HUES6 (cell line): Measurements from ENCODE around the gene BAG3.

ENCODE experiments used
- H3K27ac ChIP-seq: 2 replicates; pipeline ENCODE4 v1.7.0; 2013; ENCODE audit warnings: low read depth, mild to moderate bottlenecking, low read length, inconsistent platforms
- H3K27me3 ChIP-seq: 2 replicates; pipeline ENCODE4 v1.6.1; 2013; ENCODE audit warnings: low read length; ENCODE audit not compliant: control insufficient read depth, insufficient read depth
- H3K36me3 ChIP-seq: 2 replicates; pipeline ENCODE4 v1.6.1; 2013; ENCODE audit warnings: low read length; ENCODE audit not compliant: control insufficient read depth, insufficient read depth
- H3K4me1 ChIP-seq: 2 replicates; pipeline ENCODE4 v1.6.1; 2013; ENCODE audit warnings: low read length; ENCODE audit not compliant: control insufficient read depth, insufficient read depth
- H3K4me3 ChIP-seq: 2 replicates; pipeline ENCODE4 v1.5.1; 2013; ENCODE audit warnings: low read depth, low read length
- H3K9ac ChIP-seq: one replicate; pipeline ENCODE4 v1.6.1; 2013; ENCODE audit warnings: mild to moderate bottlenecking, low read length
- H3K9me3 ChIP-seq: 2 replicates; pipeline ENCODE4 v1.6.1; 2013; ENCODE audit warnings: low read depth, low read length; ENCODE audit not compliant: control insufficient read depth, insufficient read depth

BAG3 gene

DNA sequence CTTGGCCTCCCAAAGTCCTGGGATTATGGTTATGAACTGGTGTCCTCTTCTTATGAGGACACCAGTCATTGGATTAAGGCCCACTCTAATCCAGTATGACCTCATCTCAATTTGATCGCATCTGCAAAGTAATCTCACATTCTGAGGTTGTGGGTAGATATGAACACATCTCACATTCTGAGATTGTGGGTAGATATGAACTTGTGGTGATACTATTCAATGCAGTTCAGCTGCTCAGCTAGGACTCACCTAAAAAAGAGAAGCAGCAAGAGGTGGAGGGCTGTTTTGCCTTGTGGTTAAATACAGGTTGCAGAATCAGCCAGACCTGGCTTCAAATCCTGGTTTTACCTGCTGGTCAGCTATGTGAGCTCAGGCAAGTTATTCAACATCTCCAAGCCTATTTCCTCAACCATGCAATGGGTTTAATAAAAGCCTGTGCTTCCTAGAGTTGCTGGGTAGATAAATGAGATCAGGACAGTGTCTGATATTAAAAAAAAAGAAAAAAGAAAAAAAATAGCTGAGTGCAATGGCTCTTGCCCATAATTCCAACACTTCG, 8.5 kb upstream of the BAG3 start:
- H3K27ac ChIP-seq, result no peak overlapping the region
- H3K36me3 ChIP-seq, result no peaks in the 10 kb centered on the region
- no peaks in the 10 kb centered on the region for H3K27me3 ChIP-seq
- H3K9me3 ChIP-seq, result peaks cover 9% of the 10 kb centered on the region
- H3K4me3 ChIP-seq, result no peak overlapping the region
- no peaks in the 10 kb centered on the region for H3K4me1 ChIP-seq
- no peak overlapping the region for H3K9ac ChIP-seq

DNA sequence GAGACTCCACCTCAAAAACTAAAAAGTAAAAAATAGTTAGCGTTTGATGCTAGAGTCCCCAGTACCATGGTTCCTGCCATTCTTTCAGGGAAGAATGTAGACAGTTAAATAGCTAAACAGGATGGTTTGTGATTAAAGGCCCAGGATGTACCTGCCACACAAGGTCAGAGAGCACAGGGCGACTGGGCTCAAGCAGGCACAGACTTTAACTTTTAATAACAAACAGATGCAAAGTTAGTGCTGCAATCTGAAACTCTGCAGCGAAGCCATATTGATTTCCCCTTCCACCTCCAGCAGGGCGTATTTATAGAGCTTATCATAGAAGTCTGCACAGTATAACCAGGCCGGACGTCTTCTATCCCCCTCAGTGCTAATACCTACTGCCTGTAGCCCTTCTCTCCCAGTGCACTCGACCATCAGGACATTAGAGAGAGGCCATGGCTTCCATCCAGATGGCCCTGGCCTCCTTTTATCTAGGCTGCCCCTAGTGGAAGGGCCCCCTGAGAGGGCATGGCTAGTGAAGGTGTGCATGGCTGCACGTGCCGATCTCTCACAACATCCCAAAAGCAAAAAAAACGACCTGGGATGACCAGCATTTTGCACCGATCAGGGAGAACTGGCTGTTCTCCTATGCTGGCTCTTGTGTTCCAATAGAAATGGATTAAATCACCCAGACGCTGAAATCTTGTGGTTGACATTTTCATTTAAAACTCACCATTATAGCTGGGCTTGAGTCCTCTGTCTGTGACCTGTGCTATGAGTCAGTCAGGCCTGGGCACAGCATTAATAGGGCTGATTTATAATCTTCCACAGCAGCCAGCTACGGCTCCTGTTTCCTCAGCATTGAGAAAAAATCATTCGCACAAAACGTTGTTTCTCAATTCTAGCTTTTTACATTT, 7.6 kb upstream of the BAG3 start:
- H3K4me1 ChIP-seq, result no peaks in the 10 kb centered on the region
- no peaks in the 10 kb centered on the region for H3K36me3 ChIP-seq
- H3K27me3 ChIP-seq, result no peaks in the 10 kb centered on the region
- H3K27ac ChIP-seq, result no peak overlapping the region
- peaks cover 9% of the 10 kb centered on the region for H3K9me3 ChIP-seq
- no peak overlapping the region for H3K9ac ChIP-seq
- no peak overlapping the region for H3K4me3 ChIP-seq

DNA sequence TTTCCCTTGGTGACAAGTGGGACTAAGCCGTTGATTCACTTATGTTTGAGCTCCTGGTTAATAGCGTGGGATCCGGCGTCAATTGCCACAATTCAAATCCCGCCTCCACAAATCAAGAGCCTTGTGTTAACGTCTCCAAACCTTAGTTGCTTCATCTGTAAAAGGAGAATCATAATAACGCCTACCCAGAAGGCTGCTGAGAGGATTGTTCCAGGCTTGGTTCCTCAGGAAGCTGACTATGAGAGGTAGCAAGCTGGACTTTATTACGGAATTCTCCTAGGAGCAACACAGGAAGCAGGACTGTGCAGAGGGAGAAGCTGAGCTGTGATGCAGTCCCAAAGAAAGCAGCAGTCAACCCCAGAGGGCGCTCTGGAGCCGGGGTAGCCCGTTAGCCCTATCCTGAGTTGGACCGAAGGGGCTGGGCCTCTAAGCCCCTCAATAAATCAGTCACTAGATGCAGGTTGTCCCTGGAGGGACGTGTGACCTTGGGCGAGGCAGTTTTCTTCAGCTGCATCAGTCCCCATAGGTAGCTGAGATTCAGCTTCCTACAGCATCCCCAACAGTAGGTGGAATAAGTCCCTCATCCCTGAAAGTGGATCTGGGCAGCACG, 6.9 kb upstream of the BAG3 start:
- Histone ChIP-seq H3K9ac (no peak overlapping the region), H3K36me3 (no peaks in the 10 kb centered on the region), H3K9me3 (peaks cover 9% of the 10 kb centered on the region), H3K27ac (no peak overlapping the region), H3K27me3 (no peaks in the 10 kb centered on the region), H3K4me3 (no peak overlapping the region), H3K4me1 (no peaks in the 10 kb centered on the region)

- Histone ChIP-seq H3K27ac (no peak overlapping the region), H3K9ac (no peak overlapping the region), H3K9me3 (peaks cover 9% of the 10 kb centered on the region), H3K36me3 (no peaks in the 10 kb centered on the region), H3K4me3 (no peak overlapping the region), H3K4me1 (no peaks in the 10 kb centered on the region), H3K27me3 (no peaks in the 10 kb centered on the region)
Observed at GRCh38 chr10:119644994-119645393, 6.2 kb upstream of the BAG3 start.

DNA sequence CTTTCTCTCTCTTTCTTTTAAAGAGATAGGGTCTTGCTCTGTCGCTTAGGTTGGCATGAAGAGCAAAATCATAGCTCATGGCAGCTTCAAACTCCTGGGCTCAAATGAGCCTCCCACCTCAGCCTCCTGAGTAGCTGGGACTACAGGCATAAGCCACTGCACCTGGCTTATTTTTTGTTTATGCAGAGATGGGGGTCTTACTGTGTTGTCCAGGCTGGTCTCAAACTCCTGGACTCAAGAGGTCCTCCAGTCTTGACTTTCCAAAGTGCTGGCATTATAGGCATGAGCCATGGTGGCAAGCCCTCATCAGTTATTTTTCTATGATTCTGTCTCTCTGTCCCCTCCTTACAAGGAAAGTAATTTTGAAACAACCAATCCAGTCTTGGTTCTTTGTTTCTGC, 1.1 kb upstream of the BAG3 start:
- H3K9me3 ChIP-seq, result peaks cover 2% of the 10 kb centered on the region; the same call in 1 of the 2 replicates
- H3K27me3 ChIP-seq, result no peaks in the 10 kb centered on the region
- H3K4me1 ChIP-seq, result peaks cover 30% of the 10 kb centered on the region
- no peak overlapping the region for H3K9ac ChIP-seq
- no peak overlapping the region; the same call in 1 of the 2 replicates for H3K27ac ChIP-seq
- H3K4me3 ChIP-seq, result no peak overlapping the region
- H3K36me3 ChIP-seq, result no peaks in the 10 kb centered on the region

GRCh38 chr10:119651514-119652360, 557 bp downstream of the BAG3 start:
- Histone ChIP-seq H3K4me3 (peak overlapping the region; percentile 93), H3K9me3 (no peaks in the 10 kb centered on the region), H3K36me3 (peaks cover 5% of the 10 kb centered on the region; the same call in 1 of the 2 replicates), H3K4me1 (peaks cover 40% of the 10 kb centered on the region), H3K27me3 (no peaks in the 10 kb centered on the region), H3K9ac (peak overlapping the region; percentile 92), H3K27ac (peak overlapping the region; percentile 78; the same call in 1 of the 2 replicates)

DNA sequence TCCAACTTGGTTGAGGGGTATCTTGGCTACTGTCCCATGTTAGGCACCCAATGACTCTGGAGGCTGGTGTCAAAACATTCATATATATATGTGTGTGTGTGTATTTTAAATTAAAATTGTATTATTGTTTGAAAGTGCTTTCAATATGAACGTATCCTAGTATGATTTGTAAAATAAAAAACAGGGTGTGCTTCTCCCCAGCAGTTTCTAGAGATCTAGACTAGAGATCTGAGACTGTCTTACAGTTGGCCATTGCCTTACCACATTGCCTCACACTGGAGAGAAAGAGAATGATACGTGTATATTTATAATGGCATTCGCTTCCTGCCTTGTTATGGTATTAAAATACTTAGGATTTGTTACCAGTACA, 1.2 kb downstream of the BAG3 start:
- peak overlapping the region; percentile 13; the same call in 1 of the 2 replicates for H3K27ac ChIP-seq
- H3K9me3 ChIP-seq, result no peaks in the 10 kb centered on the region
- peak overlapping the region; percentile 92 for H3K9ac ChIP-seq
- peaks cover 44% of the 10 kb centered on the region for H3K4me1 ChIP-seq
- H3K4me3 ChIP-seq, result peak overlapping the region; percentile 93
- H3K27me3 ChIP-seq, result no peaks in the 10 kb centered on the region
- H3K36me3 ChIP-seq, result peaks cover 5% of the 10 kb centered on the region; the same call in 1 of the 2 replicates

GRCh38 chr10:119653209-119653608, 2.0 kb downstream of the BAG3 start:
- Histone ChIP-seq H3K9ac (peak overlapping the region; percentile 28), H3K36me3 (peaks cover 5% of the 10 kb centered on the region; the same call in 1 of the 2 replicates), H3K27me3 (no peaks in the 10 kb centered on the region), H3K9me3 (no peaks in the 10 kb centered on the region), H3K27ac (no peak overlapping the region), H3K4me3 (peak overlapping the region; percentile 93; the same call in 1 of the 2 replicates), H3K4me1 (peaks cover 52% of the 10 kb centered on the region)

DNA sequence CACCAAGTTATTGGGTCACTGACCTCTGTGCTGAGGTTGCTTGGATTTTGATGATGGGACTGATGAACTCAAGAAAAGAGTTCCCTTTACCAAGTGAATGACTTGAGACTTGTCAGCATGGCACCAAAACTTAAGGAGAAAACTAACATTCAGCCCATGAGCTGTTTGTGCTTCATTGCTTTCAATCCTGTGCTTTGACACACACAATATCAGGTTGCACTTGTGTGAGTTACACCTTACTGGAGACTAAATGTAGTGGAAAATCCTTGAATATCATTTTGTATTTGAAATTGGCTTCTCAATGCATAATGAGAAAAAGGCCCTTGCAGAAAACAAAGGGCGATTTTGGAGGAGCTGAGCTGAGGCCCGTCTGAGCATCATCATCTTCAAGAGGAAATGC, 2.7 kb downstream of the BAG3 start:
- Histone ChIP-seq H3K9me3 (no peaks in the 10 kb centered on the region), H3K9ac (no peak overlapping the region), H3K27ac (no peak overlapping the region), H3K27me3 (no peaks in the 10 kb centered on the region), H3K36me3 (peaks cover 5% of the 10 kb centered on the region; the same call in 1 of the 2 replicates), H3K4me3 (peak overlapping the region; percentile 93; the same call in 1 of the 2 replicates), H3K4me1 (peaks cover 59% of the 10 kb centered on the region)

DNA sequence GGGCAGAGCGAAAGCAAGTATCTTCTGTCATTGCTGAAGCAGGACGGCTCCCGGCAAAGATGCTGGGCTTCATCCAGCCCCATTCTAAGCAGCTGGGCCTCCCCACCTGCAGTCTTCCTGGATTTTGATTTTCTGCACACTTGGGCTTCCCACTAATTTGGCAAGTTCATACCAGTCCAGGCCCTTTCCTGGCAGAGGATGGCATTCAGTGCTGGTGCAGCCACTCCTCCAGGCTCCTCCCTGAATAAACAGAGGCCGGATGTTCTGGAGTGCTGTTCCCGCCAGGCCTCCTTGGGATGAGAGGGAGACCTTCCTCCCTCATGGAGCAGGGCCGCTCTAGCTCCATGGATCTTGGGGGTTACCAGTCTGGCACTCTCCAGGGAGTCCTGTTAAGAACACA, 3.4 kb downstream of the BAG3 start:
- H3K9ac ChIP-seq, result peak overlapping the region; percentile 27
- H3K27ac ChIP-seq, result no peak overlapping the region
- H3K36me3 ChIP-seq, result peaks cover 10% of the 10 kb centered on the region; the same call in 1 of the 2 replicates
- H3K27me3 ChIP-seq, result no peaks in the 10 kb centered on the region
- H3K9me3 ChIP-seq, result peaks cover 2% of the 10 kb centered on the region
- H3K4me1 ChIP-seq, result peaks cover 59% of the 10 kb centered on the region
- H3K4me3 ChIP-seq, result peak overlapping the region; percentile 14; the same call in 1 of the 2 replicates
